ENCODE data around the gene INSIG1.
A peak's percentile ranks its signal among the peaks of the same experiment; 100 is the strongest.

INSIG1 gene

GRCh38 chr7:155286686-155287085, 11.0 kb upstream of the INSIG1 start:
- FAIRE-seq = no peak

- no peak for FAIRE-seq
Measured at GRCh38 chr7:155287284-155287935, 10.3 kb upstream of the INSIG1 start.

GRCh38 chr7:155288055-155288454, 9.6 kb upstream of the INSIG1 start:
- FAIRE-seq = no peak

- no peak for FAIRE-seq
Measured at GRCh38 chr7:155289107-155289506, 8.6 kb upstream of the INSIG1 start.

GRCh38 chr7:155289949-155290501, 7.7 kb upstream of the INSIG1 start:
- no peak for FAIRE-seq

- FAIRE-seq = no peak
Measured at GRCh38 chr7:155291045-155291530, 6.6 kb upstream of the INSIG1 start.

- no peak for FAIRE-seq
Measured at GRCh38 chr7:155291729-155292128, 5.9 kb upstream of the INSIG1 start.

- FAIRE-seq = no peak
Measured at GRCh38 chr7:155292680-155293226, 4.9 kb upstream of the INSIG1 start.

- FAIRE-seq = no peak
Measured at GRCh38 chr7:155293721-155294510, 3.8 kb upstream of the INSIG1 start.

- FAIRE-seq = no peak
Measured at GRCh38 chr7:155294511-155294778, 3.2 kb upstream of the INSIG1 start.

GRCh38 chr7:155295511-155295910, 2.2 kb upstream of the INSIG1 start:
- FAIRE-seq = no peak

GRCh38 chr7:155296006-155296787, 1.5 kb upstream of the INSIG1 start:
- FAIRE-seq = no peak

- no peak for FAIRE-seq
Measured at GRCh38 chr7:155296788-155297516, 726 bp upstream of the INSIG1 start.

- no peak for FAIRE-seq
Measured at GRCh38 chr7:155298288-155298833, 683 bp downstream of the INSIG1 start.

- FAIRE-seq = peak; percentile 90
Measured at GRCh38 chr7:155298834-155299534, 1.3 kb downstream of the INSIG1 start.

- no peak for FAIRE-seq
Measured at GRCh38 chr7:155299535-155300202, 2.0 kb downstream of the INSIG1 start.

- no peak for FAIRE-seq
Measured at GRCh38 chr7:155300641-155301452, 3.2 kb downstream of the INSIG1 start.

- no peak for FAIRE-seq
Measured at GRCh38 chr7:155303039-155303593, 5.4 kb downstream of the INSIG1 start.

GRCh38 chr7:155303897-155304296, 6.2 kb downstream of the INSIG1 start:
- no peak for FAIRE-seq

Data from A204.1 (cell line).